HCT116 (cell line): ENCODE results near the gene SHH. TPM values are rescaled to one million over a fixed set of nuclear protein-coding genes. Genes with fewer than 3 reads are reported as not detected.

Source experiments
- ATAC-seq: fragments of 200-7000 bp; cut with Tn5 transposase; 2 replicates; pipeline ENCODE4 v1.9.1; 2020; ENCODE audit warnings: mild to moderate bottlenecking, moderate library complexity
- BruUV-seq: library from RNA; stranded (reverse); fragments of 400-500 nt; replicated peaks from 2 replicates; lab custom pipeline; 2021; lab: Mats Ljungman, UMichigan
- CTCF ChIA-PET: fragments of 300-600 bp; sonication (Branson Sonifier 250); formaldehyde crosslinking; loops from one replicate; lab custom pipeline; 2021; ENCODE audit warnings: antibody characterized with exemption; lab: Charles Lee
- POLR2A ChIA-PET: fragments of 300-600, 350-600 bp; sonication (Branson Sonifier 250); formaldehyde crosslinking; loops from one replicate; lab custom pipeline; 2021; ENCODE audit warnings: antibody characterized with exemption; lab: Charles Lee
- RAD21 ChIA-PET, 2 experiments: fragments of 300-600 bp; sonication (Branson Sonifier 250); formaldehyde crosslinking; loops; one replicate each; lab custom pipeline; 2023; ENCODE audit warnings: low total read pairs in 2 of 2; ENCODE audit not compliant: uncharacterized antibody in 2 of 2, unreplicated experiment in 2 of 2, low non-redundant PET in 1 of 2; lab: Charles Lee
- DNase-seq: peaks from one replicate; pipeline ENCODE4 v3.0.0-alpha.2; 2010; ENCODE audit warnings: low read depth, low spot score
- H2AFZ ChIP-seq: fragments of 200-600 bp; shearing (Covaris generic), sonication (generic); 2 replicates; pipeline ENCODE4 v1.6.1; 2017; ENCODE audit warnings: low read depth, mixed run types, mixed read lengths, antibody characterized with exemption, low read length; ENCODE audit not compliant: poor library complexity, severe bottlenecking
- H3K27ac ChIP-seq: 2 replicates; pipeline ENCODE4 v1.5.1; 2012; ENCODE audit warnings: low read depth, low read length
- H3K27me3 ChIP-seq: fragments of 200-600 bp; sonication (generic); 2 replicates; pipeline ENCODE4 v1.6.1; 2016; ENCODE audit warnings: mixed run types, low read length, mixed read lengths; ENCODE audit not compliant: insufficient read depth
- H3K36me3 ChIP-seq, 2 experiments: fragments of 200-500 bp in 1 of 2; fragments of 200-600 bp in 1 of 2; sonication (Bioruptor generic) in 1 of 2; sonication (generic) in 1 of 2; 2 replicates each; pipeline versions ENCODE4 v1.5.1 to v1.6.1; 2014 to 2016; ENCODE audit warnings: low read length in 2 of 2, inconsistent platforms in 1 of 2, mixed read lengths in 1 of 2, mixed run types in 1 of 2; ENCODE audit not compliant: insufficient read depth in 2 of 2, control insufficient read depth in 1 of 2
- H3K4me1 ChIP-seq, 2 experiments: fragments of 200-600 bp in 1 of 2; sonication (generic) in 1 of 2; 2 replicates each; pipeline versions ENCODE4 v1.5.1 to v1.6.1; 2012 to 2017; ENCODE audit warnings: low read length in 2 of 2, inconsistent platforms in 1 of 2, mild to moderate bottlenecking in 1 of 2, mixed read lengths in 1 of 2, mixed run types in 1 of 2, moderate library complexity in 1 of 2; ENCODE audit not compliant: insufficient read depth in 2 of 2, control insufficient read depth in 1 of 2
- H3K4me2 ChIP-seq: fragments of 200-600 bp; sonication (generic); 2 replicates; pipeline ENCODE4 v1.6.1; 2017; ENCODE audit warnings: mixed run types, low read length, mixed read lengths
- H3K4me3 ChIP-seq, 2 experiments: fragments of 200-600 bp in 1 of 2; sonication (generic) in 1 of 2; replicated peaks in 1 of 2; 2 replicates each; pipeline ENCODE4 v1.5.1; 2011 to 2016; ENCODE audit warnings: low read length in 2 of 2, control low read depth in 1 of 2, low read depth in 1 of 2, mild to moderate bottlenecking in 1 of 2, mixed read lengths in 1 of 2, mixed run types in 1 of 2
- H3K79me2 ChIP-seq: fragments of 200-600 bp; sonication (generic); 2 replicates; pipeline ENCODE4 v1.6.1; 2017; ENCODE audit warnings: mild to moderate bottlenecking, mixed run types, low read length, moderate library complexity, mixed read lengths; ENCODE audit not compliant: insufficient read depth
- H3K9ac ChIP-seq: fragments of 200-600 bp; sonication (generic); 2 replicates; pipeline ENCODE4 v1.6.1; 2016; ENCODE audit warnings: low read length, mixed read lengths
- H3K9me2 ChIP-seq: fragments of 200-600 bp; sonication (generic), shearing (Covaris generic); 2 replicates; pipeline ENCODE4 v1.6.1; 2017; ENCODE audit warnings: mixed run types, mild to moderate bottlenecking, moderate library complexity; ENCODE audit not compliant: insufficient read depth
- H3K9me3 ChIP-seq, 2 experiments: fragments of 200-500 bp in 1 of 2; fragments of 200-600 bp in 1 of 2; sonication (Bioruptor generic) in 1 of 2; sonication (generic) in 1 of 2; 2 replicates each; pipeline ENCODE4 v1.6.1; 2014 to 2017; ENCODE audit warnings: low read length in 2 of 2, mixed read lengths in 2 of 2, inconsistent platforms in 1 of 2, low read depth in 1 of 2, mild to moderate bottlenecking in 1 of 2, mixed run types in 1 of 2, moderate library complexity in 1 of 2; ENCODE audit not compliant: control insufficient read depth in 1 of 2, insufficient read depth in 1 of 2
- H4K20me1 ChIP-seq: fragments of 200-600 bp; sonication (generic), shearing (Covaris generic); 2 replicates; pipeline ENCODE4 v1.6.1; 2017; ENCODE audit warnings: mixed run types, mild to moderate bottlenecking, moderate library complexity; ENCODE audit not compliant: insufficient read depth
- CTCF ChIP-seq, 3 experiments: fragments of 200-600 bp in 1 of 3; sonication (generic) in 1 of 3; IDR thresholded peaks in 2 of 3; conservative IDR thresholded peaks in 1 of 3; 2 replicates each; pipeline ENCODE4 v1.5.1; 2012 to 2017; ENCODE audit warnings: low read depth in 2 of 3, low read length in 2 of 3, antibody characterized with exemption in 1 of 3, borderline replicate concordance in 1 of 3, control low read depth in 1 of 3, mild to moderate bottlenecking in 1 of 3, mixed read lengths in 1 of 3, mixed run types in 1 of 3, moderate library complexity in 1 of 3; ENCODE audit not compliant: insufficient read depth in 1 of 3
- EZH2phosphoT487 ChIP-seq: fragments of 200-600 bp; IDR thresholded peaks from 2 replicates; pipeline ENCODE4 v1.6.1; 2018; ENCODE audit warnings: antibody characterized with exemption, borderline replicate concordance
- JUND ChIP-seq: IDR thresholded peaks from 2 replicates; pipeline ENCODE4 v1.6.1; 2012
- POLR2AphosphoS5 ChIP-seq: IDR thresholded peaks from 2 replicates; pipeline ENCODE4 v1.6.1; 2011; ENCODE audit warnings: mild to moderate bottlenecking, low read depth, low read length, moderate library complexity
- RAD21 ChIP-seq: IDR thresholded peaks from 2 replicates; pipeline ENCODE4 v1.6.1; 2012; ENCODE audit warnings: low read depth, mild to moderate bottlenecking
- YY1 ChIP-seq: IDR thresholded peaks from 2 replicates; pipeline ENCODE4 v1.6.1; 2011; ENCODE audit warnings: low read length, low read depth, moderate library complexity, mild to moderate bottlenecking; ENCODE audit not compliant: insufficient replicate concordance; ENCODE audit errors: extremely low read depth
- ZFX ChIP-seq: fragments of 450-650 bp; IDR thresholded peaks from 2 replicates; pipeline ENCODE4 v1.6.1; 2017
- intact Hi-C: fragments of 100-400 bp; cut with micrococcal nuclease; formaldehyde crosslinking; loops from 2 replicates; pipeline ENCODE4 v1.10.0; 2022
- total RNA-seq: library from RNA; stranded (reverse); gene quantifications from one replicate; pipeline ENCODE4 v1.2.1, GENCODE V29; 2021; ENCODE audit not compliant: unreplicated experiment

SHH gene
- total RNA-seq, 1 experiment from 2014 or later = 0.32 TPM

- ATAC-seq (no peak), DNase-seq (no peak)
- Histone ChIP-seq H3K9ac (no peak overlapping the region), H3K4me1 (peaks cover 0 to 6% of the 10 kb centered on the region in 2 experiments; a peak in 2 of 4 replicates), H3K36me3 (no peaks in the 10 kb centered on the region), H3K27me3 (0 out of 2 replicates have a peak, but pooled peaks cover 5% of the 10 kb centered on the region), H2AFZ (no peak overlapping the region), H4K20me1 (no peaks in the 10 kb centered on the region), H3K9me3 (no peaks in the 10 kb centered on the region), H3K79me2 (no peaks in the 10 kb centered on the region), H3K4me3 (no peak overlapping the region), H3K4me2 (no peak overlapping the region), H3K27ac (no peak overlapping the region), H3K9me2 (no peaks in the 10 kb centered on the region)
- POLR2A ChIA-PET = no interaction called here
- RAD21 ChIA-PET = interaction anchor here in 1 of 2 experiments (1.2 kb wide), 1 partner anchor 210 kb away, joined by 3 read pairs; no protein-coding TSS in a partner anchor
- intact Hi-C loops = loop anchor here (5.0 kb wide), 1 partner anchor 146 kb away; no protein-coding TSS in a partner anchor
- TF ChIP-seq CTCF (IDR thresholded peaks at IDR 0.05 in 2 of 3, conservative IDR thresholded peaks at IDR 0.05 in 1 of 3; ENCODE audit: borderline replicate concordance in 1 of 3, insufficient read depth in 1 of 3, low read depth in 2 of 3, low read length in 2 of 3) (no peak), RAD21 (no peak), POLR2AphosphoS5 (no peak), ZFX (no peak), YY1 (no peak), JUND (no peak), EZH2phosphoT487 (no peak)
- CTCF ChIA-PET = interaction anchor here (1.2 to 1.6 kb wide), 2 partner anchors 145 to 657 kb away, joined by 3 to 5 read pairs; no protein-coding TSS in a partner anchor
- no TSS peak for BruUV-seq
These were observed 3.9 kb upstream of the SHH start for GRCh38 chr7:155816192-155816508.
